ENCODE measurements around the gene LAP3. TPM values are rescaled to one million over a fixed set of nuclear protein-coding genes. Genes with fewer than 3 reads are reported as not detected.
"Not testable (repeated sequence)": the region's sequence is repeated elsewhere in the genome, so short reads cannot be mapped to it uniquely, and the experiment has no call there.

Gene LAP3
- total RNA-seq = 110 TPM
- long read RNA-seq, transcript LAP3-201 (13 exons, 2,213 nt) = major isoform, 925 of 979 reads
- long read RNA-seq, partial matches to known transcripts = 31 of 979 reads
- long read RNA-seq, other reads (novel, unspliced or antisense) = 21 of 979 reads

GRCh38 chr4:17576932-17577664, at the start of gene LAP3:
Gene LAP3, plus strand, starts transcription at chr4:17577198. Its CDS starts 268 bp downstream, at chr4:17577466.
- DNase-seq (ENCODE audit: low spot score) = peak; percentile 99

- DNase-seq (ENCODE audit: low spot score) = no peak
Observed at GRCh38 chr4:17528551-17529165, 48.3 kb upstream of the LAP3 start.

DNA sequence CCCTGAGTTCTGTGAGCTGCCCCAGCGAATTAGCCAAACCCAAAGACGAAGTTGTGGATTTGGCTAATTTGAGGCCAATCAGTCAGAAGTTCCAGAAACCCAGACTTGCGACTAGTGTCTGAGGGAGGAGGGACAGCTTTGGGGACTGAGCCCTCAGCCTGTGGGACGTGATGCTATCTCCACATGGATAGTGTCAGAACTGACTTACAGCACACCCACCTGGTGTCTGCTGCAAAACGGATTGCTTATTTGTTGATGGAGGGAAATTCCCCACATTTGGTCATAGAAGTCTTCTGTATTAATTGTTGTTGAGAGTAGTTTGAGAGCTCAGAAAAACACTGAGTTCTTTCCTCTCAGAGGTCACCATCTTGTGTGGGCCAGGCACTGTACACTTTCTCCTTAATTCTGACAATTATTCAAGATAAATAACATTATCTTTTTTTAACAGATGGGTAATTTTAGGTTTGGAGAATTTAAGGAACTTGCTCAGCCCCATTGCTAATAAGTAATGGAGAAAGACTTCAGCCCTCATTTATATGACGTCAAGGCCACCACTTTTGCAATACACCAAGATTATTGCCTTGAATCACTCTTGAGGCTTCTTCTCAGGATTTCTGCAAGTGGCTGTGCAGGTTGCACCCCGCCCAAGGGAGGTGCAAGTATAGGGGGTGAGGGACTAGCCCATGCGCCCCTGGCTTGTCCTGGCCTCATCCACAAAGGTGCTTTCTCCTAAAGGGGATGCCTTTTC, 45.3 kb upstream of the LAP3 start:
- no peak for DNase-seq (ENCODE audit: low spot score)

DNA sequence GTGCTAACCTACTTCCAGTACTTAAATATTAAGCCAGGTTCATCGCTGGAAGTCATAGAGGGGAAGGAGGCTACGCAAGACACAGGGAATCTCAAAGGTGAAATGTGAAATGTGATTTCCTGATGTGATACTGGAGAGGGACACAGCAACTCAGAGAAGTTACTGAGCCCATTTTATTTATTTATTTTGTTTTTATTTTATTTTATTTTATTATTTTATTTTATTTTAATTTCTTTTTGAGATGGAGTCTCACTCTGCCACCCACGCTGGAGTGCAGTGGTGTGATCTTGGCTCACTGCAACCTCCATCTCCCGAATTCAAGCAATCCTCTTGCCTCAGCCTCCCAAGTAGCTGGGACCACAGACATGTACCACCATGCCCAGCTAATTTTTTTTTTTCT, 42.3 kb upstream of the LAP3 start:
- no peak for DNase-seq (ENCODE audit: low spot score)

- DNase-seq (ENCODE audit: low spot score) = no peak
Observed at GRCh38 chr4:17535242-17535641, 41.8 kb upstream of the LAP3 start.

DNA sequence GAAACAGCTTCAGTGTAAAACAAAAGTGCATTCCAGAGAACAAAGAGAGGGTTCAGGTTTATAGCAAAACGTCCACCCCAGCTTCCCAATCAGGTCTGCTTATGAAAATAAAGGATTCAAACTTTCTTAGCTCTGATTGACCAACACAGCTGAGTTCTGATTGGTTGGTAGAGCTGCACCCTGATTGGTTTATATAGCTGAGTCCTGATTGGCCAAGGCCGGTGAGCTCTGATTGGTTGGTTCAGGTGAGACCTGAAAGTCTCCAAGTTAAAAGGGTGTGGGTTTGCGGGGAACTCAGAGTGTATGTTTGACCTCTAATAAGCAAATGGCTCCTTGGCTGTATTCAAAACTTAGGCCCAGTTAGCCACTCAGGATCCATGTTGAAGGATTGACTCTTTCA, 41.1 kb upstream of the LAP3 start:
- no peak for DNase-seq (ENCODE audit: low spot score)

GRCh38 chr4:17537060-17537459, 39.9 kb upstream of the LAP3 start:
- DNase-seq (ENCODE audit: low spot score) = not testable (repeated sequence)

- no peak for DNase-seq (ENCODE audit: low spot score)
Observed at GRCh38 chr4:17544205-17544604, 32.8 kb upstream of the LAP3 start.

GRCh38 chr4:17544831-17545234, 32.2 kb upstream of the LAP3 start:
- DNase-seq (ENCODE audit: low spot score) = no peak

GRCh38 chr4:17545374-17546140, 31.4 kb upstream of the LAP3 start:
- DNase-seq (ENCODE audit: low spot score) = no peak

DNA sequence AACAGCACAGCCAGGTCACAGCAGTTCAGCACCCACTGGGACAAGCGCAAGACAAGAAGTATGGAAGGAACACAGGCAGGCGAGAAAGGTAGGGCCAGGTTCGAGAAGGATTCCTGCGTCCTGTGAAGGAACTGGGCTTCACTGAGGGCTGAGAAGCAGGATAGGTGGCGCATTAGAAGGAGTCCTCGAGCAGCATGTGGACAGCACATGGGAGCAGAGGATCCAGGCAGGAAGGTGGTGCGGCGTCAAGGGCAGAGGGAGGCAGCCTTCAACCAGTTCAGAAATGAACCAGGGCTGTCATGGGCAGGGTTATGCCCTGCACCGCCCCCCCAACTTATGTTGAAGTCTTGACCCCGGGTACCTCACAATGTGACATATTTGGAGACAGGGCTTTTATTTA, 30.8 kb upstream of the LAP3 start:
- DNase-seq (ENCODE audit: low spot score) = no peak

DNA sequence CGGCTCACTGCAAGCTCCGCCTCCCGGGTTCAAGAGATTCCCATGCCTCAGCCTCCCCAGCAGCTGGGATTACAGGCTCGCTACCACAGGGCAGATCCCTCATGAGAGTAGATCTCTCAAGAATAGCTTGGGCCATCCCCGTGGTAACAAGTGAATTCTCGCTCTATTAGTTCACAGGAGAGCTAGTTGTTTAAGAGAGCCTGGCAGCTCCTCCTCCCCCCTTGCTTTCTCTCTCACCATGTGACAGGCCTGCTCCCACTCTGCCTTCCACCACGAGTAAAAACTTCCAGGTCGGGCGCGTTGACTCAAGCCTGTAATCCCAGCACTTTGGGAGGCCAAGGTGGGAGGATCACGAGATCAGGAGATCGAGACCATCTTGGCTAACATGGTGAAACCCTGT, 30.3 kb upstream of the LAP3 start:
- no peak for DNase-seq (ENCODE audit: low spot score)

DNA sequence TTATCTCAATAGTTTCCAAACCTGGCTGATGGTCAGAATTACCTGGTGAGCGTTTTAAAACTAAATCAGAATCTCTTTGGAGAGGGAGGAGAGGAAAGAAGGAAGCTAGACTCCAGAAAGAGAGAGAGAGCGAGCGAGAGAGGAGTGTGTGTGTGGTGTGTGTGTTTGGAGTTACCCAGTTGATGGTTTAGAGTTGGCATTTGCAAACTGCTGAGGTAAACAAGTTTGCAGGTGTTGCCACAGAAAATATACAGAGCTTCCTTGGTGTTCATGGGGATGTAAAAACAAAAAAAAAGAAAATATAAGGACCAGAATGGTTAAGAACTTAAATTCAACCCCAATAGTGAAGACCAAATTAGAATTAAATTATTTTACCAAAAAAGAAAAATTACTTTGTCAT, 26.4 kb upstream of the LAP3 start:
- DNase-seq (ENCODE audit: low spot score) = no peak

GRCh38 chr4:17552427-17552826, 24.6 kb upstream of the LAP3 start:
- DNase-seq (ENCODE audit: low spot score) = no peak

GRCh38 chr4:17554568-17554967, 22.4 kb upstream of the LAP3 start:
- no peak for DNase-seq (ENCODE audit: low spot score)

- no peak for DNase-seq (ENCODE audit: low spot score)
Observed at GRCh38 chr4:17556498-17556897, 20.5 kb upstream of the LAP3 start.

DNA sequence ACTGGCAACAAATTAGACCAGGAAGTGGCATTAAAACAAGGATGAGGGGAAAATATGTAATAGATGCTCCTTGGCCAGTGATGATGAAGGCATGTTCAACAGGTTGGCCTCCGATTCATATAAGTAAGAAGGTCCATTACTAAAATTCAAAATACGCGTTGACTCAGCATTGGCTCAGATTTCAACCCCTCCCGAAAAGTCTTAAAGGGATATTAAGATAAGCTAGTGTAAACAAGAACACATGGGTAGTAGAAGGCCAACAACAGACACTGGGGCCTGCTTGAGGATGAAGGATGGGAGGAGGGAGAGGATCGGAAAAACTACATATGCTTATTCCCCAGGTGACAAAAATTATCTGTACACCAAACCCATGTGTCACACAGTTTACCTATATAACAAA, 19.1 kb upstream of the LAP3 start:
- no peak for DNase-seq (ENCODE audit: low spot score)

DNA sequence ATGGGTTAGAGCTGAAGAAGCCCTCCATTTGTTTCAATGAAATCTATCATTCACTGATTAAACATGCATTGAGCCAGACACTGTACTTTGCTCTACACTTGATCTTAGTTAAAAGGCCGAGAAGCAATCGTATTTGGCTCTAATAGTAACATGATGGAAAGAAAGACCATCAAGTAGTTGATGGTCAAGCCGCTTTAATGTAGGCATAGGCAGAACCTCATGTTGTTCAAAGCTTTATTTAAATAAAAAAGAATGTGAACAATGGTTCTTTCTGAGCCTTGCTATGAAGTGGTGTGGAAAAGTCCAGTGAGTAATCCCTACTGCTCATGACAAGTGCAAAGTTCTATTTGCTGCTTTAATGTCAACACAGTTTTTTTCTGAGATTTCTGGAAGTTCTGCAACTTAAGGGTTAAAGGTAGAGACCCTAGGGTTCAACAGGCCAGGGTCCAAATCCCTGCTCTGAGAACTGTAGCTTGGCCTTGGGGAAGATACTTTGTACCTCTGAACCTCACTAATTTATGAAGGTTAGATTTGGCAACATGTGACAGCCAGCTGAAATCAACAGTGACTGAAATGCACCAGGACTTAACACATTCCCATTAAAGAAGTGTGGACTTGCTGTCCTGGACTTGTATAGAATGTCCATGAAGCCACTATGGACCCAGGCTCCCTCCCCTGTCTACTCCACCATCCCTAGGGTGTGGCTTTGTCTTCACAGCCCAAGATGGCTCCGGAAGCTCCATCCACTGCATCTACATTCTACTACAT, 17.9 kb upstream of the LAP3 start:
- no peak for DNase-seq (ENCODE audit: low spot score)

DNA sequence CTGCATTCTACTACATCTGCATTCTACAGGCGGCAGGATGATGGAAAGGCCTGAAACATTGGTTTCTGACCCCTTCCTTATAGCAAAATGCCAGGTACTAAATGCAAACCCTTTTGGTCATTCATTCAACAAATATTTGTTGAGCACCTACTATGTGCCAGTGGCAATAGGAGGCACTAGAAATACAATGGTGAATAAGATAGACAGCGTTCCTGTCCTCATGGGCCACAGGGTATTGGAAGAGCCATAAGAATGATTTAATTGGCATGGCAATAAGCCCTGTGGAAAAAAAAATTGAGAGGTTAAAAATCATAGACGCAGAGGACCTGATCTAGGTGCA, 17.3 kb upstream of the LAP3 start:
- no peak for DNase-seq (ENCODE audit: low spot score)

- DNase-seq (ENCODE audit: low spot score) = no peak
Observed at GRCh38 chr4:17560065-17560673, 16.8 kb upstream of the LAP3 start.

Measured in mesenteric fat pad (tissue), 1 donor.